GM19452 (cell line): ENCODE measurements around the gene CACNA1G.

Experiments
- ATAC-seq: cut with Tn5 transposase; IDR thresholded peaks from one replicate; pipeline ENCODE4 v1.9.1; 2021; ENCODE audit not compliant: unreplicated experiment

The CACNA1G gene

GRCh38 chr17:50645748-50646682 is 85.5 kb downstream of the CACNA1G start:
- ATAC-seq, result no peak

- no peak for ATAC-seq
Measured at GRCh38 chr17:50647187-50647586, 86.7 kb downstream of the CACNA1G start.

DNA sequence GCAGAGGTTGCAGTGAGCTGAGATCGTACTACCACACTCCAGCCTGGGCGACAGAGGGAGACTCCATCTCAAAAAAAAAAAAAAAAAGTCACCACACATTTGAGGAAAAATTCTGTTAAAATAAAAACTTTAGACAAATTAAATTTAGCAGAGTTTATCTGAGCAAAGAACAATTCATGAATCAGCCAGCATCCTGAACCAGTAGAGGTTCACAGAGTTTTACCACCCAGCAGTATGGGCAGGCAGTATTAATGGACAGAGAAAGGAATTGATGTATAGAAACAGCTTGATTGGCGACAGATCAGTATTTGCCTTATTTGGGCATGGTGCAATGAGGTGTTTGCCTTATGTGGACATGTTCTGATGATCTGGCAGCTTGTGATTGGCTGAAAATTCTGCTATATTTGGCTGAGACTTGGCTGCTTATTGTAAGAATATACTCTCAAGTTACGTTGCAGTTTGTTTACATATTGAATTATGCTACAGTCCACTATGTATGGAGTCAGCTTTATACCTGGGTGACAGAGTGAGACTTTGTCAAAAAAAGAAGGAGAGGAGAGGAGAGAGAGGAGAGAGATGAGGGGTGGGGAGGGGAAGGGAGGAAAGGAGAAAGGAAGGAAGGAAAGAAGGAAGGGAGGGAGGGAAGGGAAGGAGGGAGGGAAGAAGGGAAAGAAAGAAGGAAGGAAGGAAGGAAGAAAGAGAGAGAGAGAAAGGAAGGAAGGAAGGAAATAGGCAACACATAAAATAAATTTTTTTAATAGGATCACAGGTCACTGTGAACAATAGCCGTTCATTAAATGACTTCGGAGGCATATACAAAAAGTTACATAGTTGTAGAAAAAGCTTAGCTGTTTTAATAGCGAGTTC is 88.8 kb downstream of the CACNA1G start:
- no peak for ATAC-seq

DNA sequence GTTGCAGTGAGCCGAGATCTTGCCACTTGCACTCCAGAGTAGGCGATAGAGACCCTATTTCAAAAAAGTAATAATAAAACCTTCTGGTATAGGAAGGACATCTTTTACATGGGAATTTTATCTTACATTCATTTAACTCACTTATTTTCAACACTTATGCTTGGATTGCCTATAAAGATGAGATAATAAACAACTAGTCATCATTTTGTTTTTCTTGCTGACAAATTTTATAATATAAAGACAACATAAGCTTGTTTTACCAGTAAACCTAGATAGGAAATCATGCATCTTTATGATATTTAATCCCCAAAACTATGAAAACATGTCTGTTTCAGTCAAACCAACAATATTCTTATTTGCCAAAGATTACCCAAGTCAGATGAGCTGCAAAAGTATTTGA is 91.1 kb downstream of the CACNA1G start:
- ATAC-seq, result no peak

- no peak for ATAC-seq
Measured at GRCh38 chr17:50653738-50654137, 93.2 kb downstream of the CACNA1G start.

DNA sequence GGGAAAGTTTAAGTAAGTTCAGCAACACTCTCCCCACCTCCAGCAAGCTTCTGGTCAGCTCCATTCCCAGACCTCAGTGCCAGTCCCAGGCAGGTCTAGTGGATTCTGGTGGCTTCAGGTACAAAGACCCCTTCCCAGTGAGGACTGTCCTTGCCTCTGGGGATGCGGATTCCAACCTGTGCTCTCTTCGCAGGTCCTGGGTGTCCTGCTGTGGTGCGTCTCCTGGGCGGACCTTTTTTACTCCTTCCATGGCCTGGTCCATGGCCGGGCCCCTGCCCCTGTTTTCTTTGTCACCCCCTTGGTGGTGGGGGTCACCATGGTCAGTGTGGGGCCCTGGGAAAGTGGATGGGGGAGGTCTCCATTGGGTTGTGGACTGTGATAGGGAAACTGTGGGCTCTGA is 96.0 kb downstream of the CACNA1G start:
- no peak for ATAC-seq

DNA sequence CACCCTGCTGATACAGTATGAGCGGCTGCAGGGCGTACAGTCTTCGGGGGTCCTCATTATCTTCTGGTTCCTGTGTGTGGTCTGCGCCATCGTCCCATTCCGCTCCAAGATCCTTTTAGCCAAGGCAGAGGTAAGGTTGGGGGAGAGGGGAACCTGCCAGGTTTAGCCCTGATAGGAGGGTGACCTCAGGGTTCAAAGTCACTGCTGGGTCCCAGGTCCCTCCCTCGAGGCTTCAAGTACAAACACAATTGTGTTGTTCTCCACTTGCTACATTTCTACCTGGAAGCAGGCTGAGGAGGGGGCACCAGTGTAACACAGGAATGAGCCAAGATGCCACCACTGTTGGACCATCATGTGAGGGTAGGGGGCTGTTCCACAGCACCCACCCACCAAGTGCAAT is 96.5 kb downstream of the CACNA1G start:
- ATAC-seq, result no peak

- no peak for ATAC-seq
Measured at GRCh38 chr17:50657627-50658026, 97.1 kb downstream of the CACNA1G start.

GRCh38 chr17:50658616-50659015 is 98.1 kb downstream of the CACNA1G start:
- no peak for ATAC-seq

GRCh38 chr17:50659179-50659578 is 98.7 kb downstream of the CACNA1G start:
- no peak for ATAC-seq

DNA sequence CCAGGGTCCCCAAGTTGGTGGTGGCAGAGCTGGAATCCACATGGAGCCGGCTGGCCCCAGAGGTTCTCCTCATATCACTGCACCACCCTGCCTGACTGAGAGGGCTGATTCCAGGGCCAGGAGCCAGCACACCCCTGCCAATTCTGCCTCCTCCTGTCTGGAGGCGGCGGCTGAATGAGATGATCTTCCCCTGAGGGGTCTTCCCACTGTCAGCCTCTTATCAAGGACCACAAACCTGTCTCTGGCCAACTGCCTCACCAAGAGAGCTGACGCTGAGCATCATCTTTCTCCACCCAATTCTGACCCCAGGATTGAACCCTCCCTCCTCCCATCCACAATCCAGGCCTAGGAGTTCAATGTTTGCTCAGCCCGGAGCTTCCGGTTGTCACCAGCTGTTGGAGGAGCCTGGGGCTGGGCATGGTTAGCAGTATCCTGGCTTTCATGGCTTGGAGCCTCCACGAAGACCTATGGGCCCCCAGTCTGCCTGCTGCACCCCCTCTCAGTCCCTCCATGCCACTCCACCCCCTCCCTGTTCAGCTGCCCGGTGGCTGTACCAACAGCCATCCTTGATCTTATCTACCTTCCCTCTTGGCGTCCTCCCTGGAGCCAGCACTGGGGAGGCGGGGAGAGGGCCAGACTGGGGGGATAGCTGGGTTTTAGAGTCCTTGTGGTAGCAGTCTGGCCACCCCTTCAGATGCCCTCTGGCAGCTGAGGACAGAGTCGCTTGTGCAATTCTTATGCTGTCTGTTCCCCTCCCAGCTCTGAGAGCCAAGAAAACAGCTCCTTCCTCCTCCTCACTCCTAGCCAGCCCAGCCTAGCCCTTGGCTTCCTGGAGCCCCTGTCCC is 99.7 kb downstream of the CACNA1G start:
- no peak for ATAC-seq

GRCh38 chr17:50660887-50661345 is 100.4 kb downstream of the CACNA1G start:
- no peak for ATAC-seq

DNA sequence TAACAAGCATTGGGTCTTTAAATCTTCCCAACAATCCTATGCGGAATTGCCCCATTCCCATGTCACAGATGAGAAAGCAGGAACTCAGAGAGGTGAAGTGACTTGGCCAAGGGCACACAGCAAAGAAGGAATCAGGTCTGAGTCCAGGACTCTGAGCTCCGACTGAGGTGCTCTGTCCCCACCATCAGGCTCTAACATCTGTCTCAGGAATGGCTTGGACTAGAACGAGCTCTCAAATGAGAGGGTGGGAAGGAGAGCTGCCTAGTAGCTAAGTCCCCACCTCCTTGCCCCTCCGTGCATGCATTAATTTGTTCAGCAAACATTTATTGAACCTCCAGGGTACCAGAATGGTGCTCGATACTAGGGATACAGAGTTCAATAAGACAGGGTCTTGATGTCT is 100.8 kb downstream of the CACNA1G start:
- no peak for ATAC-seq

DNA sequence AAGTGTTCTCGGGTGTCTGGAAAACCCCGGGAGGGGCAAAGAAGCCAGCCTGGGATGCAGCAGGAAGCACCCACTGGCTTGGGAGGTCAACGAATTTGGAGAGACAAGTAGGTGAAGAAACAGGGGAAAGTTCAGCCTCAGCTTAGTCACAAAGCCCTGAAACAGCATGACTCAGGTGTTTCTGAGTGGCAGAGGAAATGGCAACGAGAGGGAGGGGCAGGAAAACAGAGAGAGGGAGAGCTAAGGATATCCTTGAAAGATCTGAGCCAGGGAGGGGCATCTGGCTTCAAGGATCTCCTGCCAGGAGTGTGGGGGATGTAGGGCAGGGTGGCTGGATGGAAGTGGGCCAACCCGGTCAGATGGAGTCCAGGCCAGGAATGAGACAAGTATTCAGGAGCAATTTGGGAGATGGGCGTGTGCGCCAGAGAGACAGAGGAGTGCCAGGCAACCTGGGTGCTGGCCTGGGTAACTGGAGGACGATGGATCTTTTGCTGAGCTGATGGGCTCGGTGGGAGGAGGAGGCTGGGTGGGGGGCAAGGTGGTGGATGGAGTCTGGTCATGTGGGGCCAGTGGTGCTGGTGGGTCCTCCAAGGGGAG is 101.4 kb downstream of the CACNA1G start:
- ATAC-seq, result no peak

GRCh38 chr17:50662632-50663225 is 102.2 kb downstream of the CACNA1G start:
- ATAC-seq, result no peak

- ATAC-seq, result no peak
Measured at GRCh38 chr17:50663812-50664374, 103.4 kb downstream of the CACNA1G start.

DNA sequence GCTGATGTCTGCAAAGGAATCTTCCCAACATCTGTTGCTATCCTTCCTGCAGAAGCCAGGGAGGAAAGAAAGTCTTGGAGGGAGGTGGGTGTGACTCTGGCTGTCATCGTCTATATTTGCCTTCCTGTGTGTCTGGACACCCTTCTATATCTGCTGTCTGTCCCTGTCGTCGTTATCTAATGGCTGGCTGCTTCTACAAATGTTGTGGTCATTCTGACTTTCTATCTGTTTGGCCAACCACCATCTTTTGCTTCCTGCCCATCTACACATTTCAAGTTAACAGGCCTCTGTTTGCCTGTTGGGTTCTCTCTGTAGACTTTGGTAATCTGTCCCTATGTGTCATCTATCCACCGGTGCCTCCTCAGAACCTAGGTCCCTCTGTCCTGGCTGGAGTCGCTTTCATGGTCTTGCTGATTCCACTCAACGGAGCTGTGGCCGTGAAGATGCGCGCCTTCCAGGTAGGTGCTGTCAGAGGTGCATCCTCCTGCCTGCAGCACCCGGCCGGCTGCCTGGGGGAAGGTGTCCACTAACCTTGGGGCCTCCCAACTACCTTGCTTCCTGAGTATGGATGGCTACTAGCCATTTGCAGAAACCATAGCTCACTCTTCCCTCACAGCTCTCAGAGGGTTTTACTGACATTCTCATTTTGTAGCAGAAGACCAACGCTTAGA is 104.4 kb downstream of the CACNA1G start:
- no peak for ATAC-seq

- ATAC-seq, result no peak
Measured at GRCh38 chr17:50665838-50666237, 105.3 kb downstream of the CACNA1G start.

DNA sequence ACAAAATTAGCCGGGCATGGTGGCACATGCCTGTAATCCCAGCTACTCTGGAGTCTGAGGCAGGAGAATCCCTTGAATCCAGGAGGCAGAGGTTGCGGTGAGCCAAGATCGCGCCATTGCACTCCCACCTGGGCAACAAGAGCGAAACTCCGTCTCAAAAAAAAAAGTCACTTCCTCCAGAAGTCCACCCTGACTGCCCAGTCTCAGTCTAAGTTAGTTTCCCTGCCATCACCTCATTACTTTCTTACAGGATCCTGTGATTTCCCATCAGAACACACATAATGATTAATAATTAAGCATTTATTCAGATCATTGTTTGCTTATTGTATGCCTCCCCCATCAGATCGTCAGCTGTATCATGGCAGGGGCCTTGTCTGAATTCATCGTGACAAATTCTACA is 105.8 kb downstream of the CACNA1G start:
- no peak for ATAC-seq
